ENCODE measurements around the gene CTCFL.

Gene CTCFL

GRCh38 chr20:57524511-57525176 is at the start of gene CTCFL:
Gene CTCFL, minus strand, starts transcription at chr20:57525140. Its CDS starts 935 bp downstream, at chr20:57524205.
- no peak for DNase-seq

GRCh38 chr20:57573894-57574293 is 49.0 kb upstream of the CTCFL start:
- DNase-seq, result no peak

GRCh38 chr20:57573242-57573641 is 48.3 kb upstream of the CTCFL start:
- no peak for DNase-seq

- no peak for DNase-seq
Measured at GRCh38 chr20:57571782-57572416, 47.0 kb upstream of the CTCFL start.

- DNase-seq, result no peak
Measured at GRCh38 chr20:57570920-57571319, 46.0 kb upstream of the CTCFL start.

- no peak for DNase-seq
Measured at GRCh38 chr20:57570145-57570850, 45.4 kb upstream of the CTCFL start.

- DNase-seq, result no peak
Measured at GRCh38 chr20:57568960-57569359, 44.0 kb upstream of the CTCFL start.

GRCh38 chr20:57568088-57568896 is 43.4 kb upstream of the CTCFL start:
- DNase-seq, result no peak

GRCh38 chr20:57567471-57568079 is 42.6 kb upstream of the CTCFL start:
- DNase-seq, result no peak

GRCh38 chr20:57566803-57567459 is 42.0 kb upstream of the CTCFL start:
- DNase-seq, result no peak

GRCh38 chr20:57566399-57566798 is 41.5 kb upstream of the CTCFL start:
- DNase-seq, result no peak

GRCh38 chr20:57564951-57565642 is 40.2 kb upstream of the CTCFL start:
- no peak for DNase-seq

GRCh38 chr20:57564180-57564802 is 39.4 kb upstream of the CTCFL start:
- no peak for DNase-seq

- no peak for DNase-seq
Measured at GRCh38 chr20:57563522-57563921, 38.6 kb upstream of the CTCFL start.

GRCh38 chr20:57562541-57563465 is 37.9 kb upstream of the CTCFL start:
- no peak for DNase-seq

- DNase-seq, result no peak
Measured at GRCh38 chr20:57561356-57562279, 36.7 kb upstream of the CTCFL start.

GRCh38 chr20:57560554-57561355 is 35.8 kb upstream of the CTCFL start, which contains the start of gene PCK1:
Gene PCK1, plus strand, starts transcription at chr20:57561110. Its CDS starts 302 bp downstream, at chr20:57561412.
- no peak for DNase-seq
